ENCODE results near the gene CERS2. TPM values are rescaled to one million over a fixed set of nuclear protein-coding genes. Genes with fewer than 3 reads are reported as not detected.

CERS2 gene
- total and polyA plus RNA-seq, 2 of the 8 experiments (the other 6 are each of a cell fraction or from before 2014, with no cell fraction given): 216 to 237 TPM

DNA sequence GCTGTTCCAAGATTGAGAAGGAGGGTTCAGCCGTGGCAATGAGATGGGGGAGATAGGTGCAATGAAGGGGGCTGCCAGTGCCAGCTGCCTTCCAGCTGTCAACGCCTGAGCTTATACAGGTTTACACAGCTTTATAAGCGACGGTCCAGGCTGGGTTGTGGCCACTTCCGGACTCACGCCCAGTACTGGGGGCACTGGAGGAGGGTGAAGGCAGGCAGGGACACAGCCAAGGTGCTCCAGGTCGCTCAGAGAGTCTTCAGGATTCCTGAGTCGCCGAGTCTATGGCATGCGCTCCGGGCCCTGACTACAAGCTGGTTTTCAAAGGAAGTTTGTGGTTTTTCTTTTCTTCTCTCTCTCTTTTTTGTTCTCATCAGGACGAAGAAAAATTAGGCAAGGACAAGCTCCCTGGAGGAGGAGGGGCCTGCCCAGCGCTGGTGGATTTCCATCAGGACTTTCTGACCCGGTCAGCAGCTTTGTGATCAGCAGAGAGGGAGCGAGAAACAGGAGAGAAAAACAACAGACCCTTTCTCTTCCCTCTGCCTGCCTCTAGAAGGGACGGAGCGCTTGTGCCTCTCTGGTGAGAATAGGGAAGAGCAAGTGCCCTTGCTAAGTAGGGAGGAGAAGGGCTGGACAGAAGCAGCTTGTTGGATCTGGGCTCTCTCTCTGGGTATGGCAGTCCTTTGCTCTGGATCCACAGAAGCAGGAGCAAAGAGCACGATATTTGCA, 31.9 kb upstream of the CERS2 start, which contains the start of gene MINDY1:
Gene MINDY1, minus strand, starts transcription at position 576 of the 726 bp plus-strand sequence. CDS start 4,285 bp downstream, outside the sequence.
- WGBS, 2 experiments (ENCODE audit: extremely low coverage in 1 of 2, insufficient coverage in 1 of 2, insufficient read length in 1 of 2, insufficient replicate concordance in 2 of 2, low coverage in 1 of 2, low lambda C conversion rate in 2 of 2, missing lambda C conversion rate in 1 of 2): 19% methylated on average over 18 of the region's 18 CpGs; no CpG with 5 or more reads in 1 of the 2 experiments
- Histone ChIP-seq H4K8ac (ENCODE audit: extremely low read depth, insufficient read depth, low read length) (peak within 1 kb of the TSS; percentile 58), H3K4me2 (ENCODE audit: insufficient read depth in 1 of 2, low read depth in 2 of 2, low read length in 2 of 2) (peak within 1 kb of the TSS; percentile 71 to 87), H2BK20ac (ENCODE audit: low read length) (0 out of 2 replicates have a peak within 1 kb of the TSS, but pooled peaks have one; percentile 3), H3K4ac (replicated peaks; ENCODE audit: insufficient read length, low read depth, low read length) (peak within 1 kb of the TSS; percentile 15), H3K36me3 (ENCODE audit: control insufficient read depth in 2 of 4, insufficient read depth in 4 of 4, low read length in 3 of 4) (no peaks in the 10 kb centered on the region), H3K4me1 (replicated peaks in 1 of 4; ENCODE audit: control insufficient read depth in 3 of 4, insufficient read depth in 4 of 4, low read length in 3 of 4) (peaks cover 9 to 12% (median 9%) of the 10 kb centered on the region in 4 experiments; a peak in 6 of 7 replicates), H3K79me1 (ENCODE audit: low read depth, low read length) (no peaks in the 10 kb centered on the region), H4K5ac (ENCODE audit: insufficient read length, low read depth, low read length) (peak within 1 kb of the TSS; percentile 55), H2BK120ac (replicated peaks; ENCODE audit: low read depth, low read length) (no peak within 1 kb of the TSS), H2AFZ (ENCODE audit: low read length) (peak within 1 kb of the TSS; percentile 89), H2AK5ac (ENCODE audit: low read depth, low read length) (no peak within 1 kb of the TSS; the same call in 1 of the 2 replicates), H4K20me1 (replicated peaks in 1 of 2; ENCODE audit: control insufficient read depth in 1 of 2, insufficient read depth in 2 of 2, low read length in 2 of 2) (no peaks in the 10 kb centered on the region), H3K9me3 (ENCODE audit: insufficient read depth in 2 of 2, low read depth in 1 of 2, low read length in 1 of 2) (no peaks in the 10 kb centered on the region), H3K23ac (ENCODE audit: insufficient read length) (no peak within 1 kb of the TSS), H3K23me2 (ENCODE audit: low read depth, low read length) (peaks cover 5% of the 10 kb centered on the region), H3K27me3 (replicated peaks in 1 of 4; ENCODE audit: control insufficient read depth in 3 of 4, extremely low read depth in 1 of 4, insufficient read depth in 3 of 4, low read length in 3 of 4) (no peaks in the 10 kb centered on the region), H3K4me3 (ENCODE audit: extremely low read depth in 1 of 4, insufficient read depth in 2 of 4, low read depth in 3 of 4, low read length in 4 of 4) (peak within 1 kb of the TSS; percentile 6 to 94 (median 41); a peak in 7 of 8 replicates), H3K56ac (replicated peaks; ENCODE audit: insufficient read length, low read depth, low read length) (no peak within 1 kb of the TSS), H2BK5ac (ENCODE audit: low read depth, low read length) (peak within 1 kb of the TSS; percentile 29; the same call in 1 of the 2 replicates), H2BK12ac (ENCODE audit: low read depth, low read length) (peak within 1 kb of the TSS; percentile 33; the same call in 1 of the 2 replicates), H3K27ac (ENCODE audit: low read depth, low read length) (peak within 1 kb of the TSS; percentile 53), H3K14ac (ENCODE audit: insufficient read length) (no peak within 1 kb of the TSS), H2BK15ac (ENCODE audit: low read length) (no peak within 1 kb of the TSS), H3K79me2 (ENCODE audit: control insufficient read depth in 1 of 2, insufficient read depth in 2 of 2, low read length in 2 of 2) (peaks cover 0 to 5% of the 10 kb centered on the region in 2 experiments; a peak in 2 of 4 replicates), H3K18ac (ENCODE audit: extremely low read depth, low read length) (no peak within 1 kb of the TSS; the same call in 1 of the 2 replicates), H3K9ac (replicated peaks in 1 of 4; ENCODE audit: extremely low read depth in 1 of 4, low read depth in 3 of 4, low read length in 3 of 4) (peak within 1 kb of the TSS in 3 of 4 experiments; percentile 8 to 40 (median 36); a peak in 2 of 7 replicates), H4K91ac (replicated peaks; ENCODE audit: insufficient read length, low read length) (no peak within 1 kb of the TSS)
- DNase-seq (ENCODE audit: low read depth in 1 of 2, low spot score in 2 of 2) (peak; percentile 33 to 67), FAIRE-seq (peak; percentile 39)
- CTCF ChIA-PET (ENCODE audit: partially characterized antibody): interaction anchor here (0.6 to 7.8 kb wide), 28 partner anchors 11 to 666 kb away, joined by 3 to 142 read pairs (median 4); partner anchors contain the start of genes ANXA9, C1orf56, CDC42SE1 and TNFAIP8L2
- POLR2A ChIA-PET (ENCODE audit: partially characterized antibody): interaction anchor here (0.6 to 3.1 kb wide), 24 partner anchors 8 to 436 kb away, joined by 3 to 28 read pairs (median 4); partner anchors contain the start of genes ANXA9, C1orf56, CDC42SE1 and CERS2
- TF ChIP-seq SP4 (IDR thresholded peaks at IDR 0.05; ENCODE audit: low read length) (no peak), SUZ12 (IDR thresholded peaks at IDR 0.05; ENCODE audit: low read length) (no peak), TBP (IDR thresholded peaks at IDR 0.05; ENCODE audit: low read depth, low read length) (no peak), TEAD4 (IDR thresholded peaks at IDR 0.05; ENCODE audit: low read depth, low read length) (no peak), SIN3A (conservative IDR thresholded peaks at IDR 0.05 in 1 of 2, IDR thresholded peaks at IDR 0.05 in 1 of 2; ENCODE audit: low read depth in 1 of 2, low read length in 2 of 2) (peak in 1 of 2 experiments; percentile 62; a peak in 1 of 4 replicates), PHF8 (conservative IDR thresholded peaks at IDR 0.05; ENCODE audit: low read depth, low read length) (0 out of 2 replicates have a peak, but pooled peaks have one; percentile 24), CEBPB (IDR thresholded peaks at IDR 0.05; ENCODE audit: low read depth, low read length) (no peak)
- TF ChIP-seq, protein P1, sequence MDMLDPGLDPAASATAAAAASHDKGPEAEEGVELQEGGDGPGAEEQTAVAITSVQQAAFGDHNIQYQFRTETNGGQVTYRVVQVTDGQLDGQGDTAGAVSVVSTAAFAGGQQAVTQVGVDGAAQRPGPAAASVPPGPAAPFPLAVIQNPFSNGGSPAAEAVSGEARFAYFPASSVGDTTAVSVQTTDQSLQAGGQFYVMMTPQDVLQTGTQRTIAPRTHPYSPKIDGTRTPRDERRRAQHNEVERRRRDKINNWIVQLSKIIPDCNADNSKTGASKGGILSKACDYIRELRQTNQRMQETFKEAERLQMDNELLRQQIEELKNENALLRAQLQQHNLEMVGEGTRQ (IDR thresholded peaks at IDR 0.05; ENCODE audit: low read length): no peak

Data from H1 (cell line).